Measurements from ENCODE around the gene LRBA. TPM values are rescaled to one million over a fixed set of nuclear protein-coding genes. Genes with fewer than 3 reads are reported as not detected.

LRBA gene
- polyA plus RNA-seq, 2 of the 4 experiments (the other 2 are of a cell fraction): 10.7 to 25.1 TPM

- POLR2A ChIA-PET: no interaction called here
- no peak overlapping the region for H3K27ac ChIP-seq
- FAIRE-seq (no peak), DNase-seq (ENCODE audit: low read depth in 1 of 2, low spot score in 1 of 2) (no peak), ATAC-seq (no peak)
- H3K4me2 ChIP-seq: no peak overlapping the region
- H3K9me3 ChIP-seq: no peaks in the 10 kb centered on the region
- H3K4me3 ChIP-seq: no peak overlapping the region
- 83% methylated on average over 4 of the region's 4 CpGs for WGBS (ENCODE audit: missing lambda C conversion rate)
- TF ChIP-seq EHMT2 (IDR thresholded peaks at IDR 0.05; ENCODE audit: low read depth) (no peak), CBX8 (IDR thresholded peaks at IDR 0.05) (no peak), RAD21 (conservative IDR thresholded peaks at IDR 0.05 in 1 of 2, IDR thresholded peaks at IDR 0.05 in 1 of 2) (no peak), NFE2L2 (conservative IDR thresholded peaks at IDR 0.05; ENCODE audit: low read length) (no peak), ZFP36 (IDR thresholded peaks at IDR 0.05; ENCODE audit: borderline replicate concordance, partially characterized antibody) (no peak), RARB (CRISPR knock-in tag; IDR thresholded peaks at IDR 0.05) (no peak), FOXS1 (CRISPR knock-in tag; IDR thresholded peaks at IDR 0.05) (no peak), TFCP2L1 (CRISPR knock-in tag; IDR thresholded peaks at IDR 0.05) (no peak), POLR2AphosphoS2 (conservative IDR thresholded peaks at IDR 0.05; ENCODE audit: low read length) (no peak), RNF2 (IDR thresholded peaks at IDR 0.05; ENCODE audit: borderline replicate concordance, low read depth) (no peak), HES2 (IDR thresholded peaks at IDR 0.05) (no peak), ELK1 (IDR thresholded peaks at IDR 0.05; ENCODE audit: low read depth, low read length) (no peak), HDAC2 (IDR thresholded peaks at IDR 0.05) (no peak)
- no peaks in the 10 kb centered on the region for H3K4me1 ChIP-seq
- CTCF ChIA-PET: no interaction called here
Observed at GRCh38 chr4:150375025-150375424, 640.1 kb downstream of the LRBA start.

GRCh38 chr4:150371869-150372268, 643.2 kb downstream of the LRBA start:
- ATAC-seq: no peak
- H3K27ac ChIP-seq: no peak overlapping the region
- no peak overlapping the region for H3K4me2 ChIP-seq
- POLR2A ChIA-PET: no interaction called here
- H3K4me1 ChIP-seq: no peaks in the 10 kb centered on the region
- no peak for TF ChIP-seq PHF8 (IDR thresholded peaks at IDR 0.05; ENCODE audit: borderline replicate concordance, low read depth)
- TF ChIP-seq JUN (IDR thresholded peaks at IDR 0.05): no peak
- no peak for TF ChIP-seq HMGXB4 (CRISPR knock-in tag; IDR thresholded peaks at IDR 0.05; ENCODE audit: borderline replicate concordance)
- no peak for TF ChIP-seq CBX2 (IDR thresholded peaks at IDR 0.05; ENCODE audit: borderline replicate concordance, low read depth)
- no peak for TF ChIP-seq CEBPB (IDR thresholded peaks at IDR 0.05)
- TF ChIP-seq BHLHE40 (IDR thresholded peaks at IDR 0.05; ENCODE audit: low read depth, low read length): no peak
- TF ChIP-seq REST (IDR thresholded peaks at IDR 0.05): no peak
- no peak for TF ChIP-seq HEYL (CRISPR knock-in tag; IDR thresholded peaks at IDR 0.05)
- no peak for TF ChIP-seq TP53 (CRISPR knock-in tag; IDR thresholded peaks at IDR 0.05)
- no peak for TF ChIP-seq CTCF (IDR thresholded peaks at IDR 0.05)
- TF ChIP-seq USF2 (IDR thresholded peaks at IDR 0.05): no peak
- TF ChIP-seq RAD21 (conservative IDR thresholded peaks at IDR 0.05 in 1 of 2, IDR thresholded peaks at IDR 0.05 in 1 of 2): no peak
- TF ChIP-seq FOXS1 (CRISPR knock-in tag; IDR thresholded peaks at IDR 0.05): no peak
- H3K9me3 ChIP-seq: no peaks in the 10 kb centered on the region
- FAIRE-seq: no peak
- 79% methylated on average over 1 of the region's 1 CpG for WGBS (ENCODE audit: missing lambda C conversion rate)
- DNase-seq (ENCODE audit: low read depth in 1 of 2, low spot score in 1 of 2): no peak
- H3K4me3 ChIP-seq: no peak overlapping the region
- CTCF ChIA-PET: no interaction called here

Data from A549 (cell line).